IMR-90 (cell line): Measurements from ENCODE around the gene FAM53B. TPM values are rescaled to one million over a fixed set of nuclear protein-coding genes. Genes with fewer than 3 reads are reported as not detected.

Experiments used
- ATAC-seq: fragments of 200-7000 bp; cut with Tn5 transposase; 2 replicates; pipeline ENCODE4 v1.9.1; 2020; ENCODE audit warnings: low read depth, mild to moderate bottlenecking, moderate library complexity
- BruUV-seq: library from RNA; stranded (reverse); fragments of 400-500 nt; replicated peaks from 2 replicates; lab custom pipeline; 2021; lab: Mats Ljungman, UMichigan
- CTCF ChIA-PET: fragments of 300-600 bp; formaldehyde crosslinking; extraction: SDS; loops from one replicate; lab custom pipeline; 2021; ENCODE audit warnings: antibody characterized with exemption; lab: Yijun Ruan, JAX
- POLR2A ChIA-PET: fragments of 300-600 bp; sonication (Branson Sonifier 250); formaldehyde crosslinking; loops from one replicate; lab custom pipeline; 2022; ENCODE audit warnings: antibody characterized with exemption; ENCODE audit not compliant: unreplicated experiment; lab: Charles Lee
- DNase-seq: peaks from one replicate; pipeline ENCODE4 v3.0.0; 2013
- H2AFZ ChIP-seq: replicated peaks from 2 replicates; pipeline ENCODE3; 2013; ENCODE audit warnings: low read length, mild to moderate bottlenecking; ENCODE audit not compliant: poor library complexity
- H2AK5ac ChIP-seq: 2 replicates; pipeline ENCODE4 v1.6.1; 2013; ENCODE audit warnings: low read depth, low read length, inconsistent platforms
- H2AK9ac ChIP-seq: replicated peaks from 2 replicates; pipeline ENCODE3; 2013; ENCODE audit warnings: mild to moderate bottlenecking, low read depth, low read length, moderate library complexity; ENCODE audit not compliant: poor library complexity
- H2BK120ac ChIP-seq: 2 replicates; pipeline ENCODE4 v1.6.1; 2013; ENCODE audit warnings: low read depth, low read length, inconsistent platforms
- H2BK15ac ChIP-seq: 3 replicates; pipeline ENCODE4 v1.6.1; 2013; ENCODE audit warnings: low read depth, low read length, inconsistent platforms
- H2BK20ac ChIP-seq: 2 replicates; pipeline ENCODE4 v1.6.1; 2013; ENCODE audit warnings: low read depth, mild to moderate bottlenecking, inconsistent platforms, low read length, moderate library complexity
- H2BK5ac ChIP-seq: 2 replicates; pipeline ENCODE4 v1.6.1; 2013; ENCODE audit warnings: mild to moderate bottlenecking, low read depth, low read length, inconsistent platforms; ENCODE audit not compliant: poor library complexity, severe bottlenecking
- H3K14ac ChIP-seq: replicated peaks from 2 replicates; pipeline ENCODE4 v1.6.1; 2013; ENCODE audit warnings: low read depth, low read length, inconsistent platforms
- H3K18ac ChIP-seq: 2 replicates; pipeline ENCODE4 v1.6.1; 2013; ENCODE audit warnings: low read depth, low read length, control low read depth
- H3K23ac ChIP-seq: 2 replicates; pipeline ENCODE4 v1.6.1; 2013; ENCODE audit warnings: low read depth, low read length, inconsistent platforms
- H3K27ac ChIP-seq: 2 replicates; pipeline ENCODE4 v1.5.1; 2013; ENCODE audit warnings: mild to moderate bottlenecking, control low read depth, low read length; ENCODE audit not compliant: insufficient read depth
- H3K27me3 ChIP-seq: 2 replicates; pipeline ENCODE4 v1.6.1; 2013; ENCODE audit warnings: low read length; ENCODE audit not compliant: control insufficient read depth, insufficient read depth
- H3K36me3 ChIP-seq: 2 replicates; pipeline ENCODE4 v1.6.1; 2013; ENCODE audit warnings: low read length, mixed read lengths; ENCODE audit not compliant: control insufficient read depth, insufficient read depth
- H3K4ac ChIP-seq: 2 replicates; pipeline ENCODE4 v1.6.1; 2013; ENCODE audit warnings: low read depth, low read length, inconsistent platforms
- H3K4me1 ChIP-seq: 2 replicates; pipeline ENCODE4 v1.6.1; 2013; ENCODE audit warnings: low read length, mixed read lengths; ENCODE audit not compliant: control insufficient read depth, insufficient read depth
- H3K4me2 ChIP-seq: 2 replicates; pipeline ENCODE4 v1.6.1; 2013; ENCODE audit warnings: low read depth, mild to moderate bottlenecking, control low read depth, low read length, moderate library complexity
- H3K4me3 ChIP-seq: 2 replicates; pipeline ENCODE4 v1.5.1; 2013; ENCODE audit warnings: low read depth, mild to moderate bottlenecking, control low read depth, low read length, moderate library complexity; ENCODE audit not compliant: insufficient read depth
- H3K56ac ChIP-seq: 2 replicates; pipeline ENCODE4 v1.6.1; 2013; ENCODE audit warnings: low read length, inconsistent platforms; ENCODE audit not compliant: insufficient read depth; ENCODE audit errors: extremely low read depth
- H3K79me1 ChIP-seq, 2 experiments: 2 replicates each; pipeline ENCODE4 v1.6.1; 2013; ENCODE audit warnings: low read length in 2 of 2, inconsistent platforms in 1 of 2, low read depth in 1 of 2
- H3K9ac ChIP-seq: 2 replicates; pipeline ENCODE4 v1.6.1; 2013; ENCODE audit warnings: low read depth, low read length, control low read depth
- H3K9me1 ChIP-seq: 2 replicates; pipeline ENCODE4 v1.6.1; 2013; ENCODE audit warnings: low read length, inconsistent platforms; ENCODE audit not compliant: insufficient read depth
- H3K9me3 ChIP-seq: 2 replicates; pipeline ENCODE4 v1.6.1; 2013; ENCODE audit warnings: low read length; ENCODE audit not compliant: control insufficient read depth, insufficient read depth
- H4K20me1 ChIP-seq: 2 replicates; pipeline ENCODE4 v1.6.1; 2013; ENCODE audit warnings: low read length, inconsistent platforms; ENCODE audit not compliant: insufficient read depth
- H4K5ac ChIP-seq: 2 replicates; pipeline ENCODE4 v1.6.1; 2013; ENCODE audit warnings: mild to moderate bottlenecking, low read depth, low read length, control low read depth
- H4K8ac ChIP-seq, 2 experiments: 2 replicates each; pipeline ENCODE4 v1.6.1; 2013; ENCODE audit warnings: low read depth in 2 of 2, low read length in 2 of 2, control low read depth in 1 of 2, inconsistent platforms in 1 of 2
- H4K91ac ChIP-seq: 2 replicates; pipeline ENCODE4 v1.6.1; 2013; ENCODE audit warnings: low read depth, low read length, inconsistent platforms; ENCODE audit not compliant: insufficient read depth
- BHLHE40 ChIP-seq: fragments of 150-350 bp; IDR thresholded peaks from 2 replicates; pipeline ENCODE4 v1.6.1; 2016; ENCODE audit warnings: mild to moderate bottlenecking, low read depth, low read length
- FOS ChIP-seq: fragments of 150-350 bp; IDR thresholded peaks from 2 replicates; pipeline ENCODE4 v1.6.1; 2016; ENCODE audit warnings: low read depth, low read length
- NFE2L2 ChIP-seq: fragments of 150-350 bp; IDR thresholded peaks from 2 replicates; pipeline ENCODE4 v1.6.1; 2016; ENCODE audit warnings: low read depth, mild to moderate bottlenecking, low read length
- POLR2A ChIP-seq: IDR thresholded peaks from 2 replicates; pipeline ENCODE4 v1.6.1; 2012; ENCODE audit warnings: mild to moderate bottlenecking, low read depth, low read length
- RAD21 ChIP-seq: IDR thresholded peaks from 2 replicates; pipeline ENCODE4 v1.6.1; 2012; ENCODE audit warnings: low read length, improper control_type of control experiment
- WGBS, 2 experiments: methylation state at CpG; one replicate each; pipeline versions ENCODE4 v1.1.5 to v1.1.7; 2013; ENCODE audit warnings: missing lambda C conversion rate in 2 of 2; ENCODE audit not compliant: insufficient read length in 1 of 2; ENCODE audit errors: extremely low coverage in 2 of 2; 5-methylcytosine and 5-hydroxymethylcytosine counted together
- dilution Hi-C: fragments of 300-500 bp; cut with HindIII; formaldehyde crosslinking; loops from one replicate; pipeline ENCODE4 v1.14.3; 2018; ENCODE audit warnings: low sequenced_read_pairs; ENCODE audit not compliant: unreplicated experiment
- in situ Hi-C: fragments of 300-500 bp; cut with MboI; formaldehyde crosslinking; loops from 3 replicates; pipeline ENCODE4 v1.14.3; 2019; ENCODE audit warnings: low sequenced_read_pairs, inconsistent platforms, mixed read lengths
- intact Hi-C: fragments of 100-400 bp; cut with micrococcal nuclease; formaldehyde crosslinking; loops from 2 replicates; pipeline ENCODE4 v1.10.0; 2022
- polyA plus RNA-seq, 3 experiments: library from polyadenylated mRNA; depleted of rRNA; stranded (reverse); fragments of >200 nt; gene quantifications; 2 replicates each; pipeline ENCODE4 v1.2.3, GENCODE V29; 2012; ENCODE audit warnings: low replicate concordance in 1 of 3
- total RNA-seq: library from RNA; depleted of rRNA; stranded (reverse); fragments of >200 nt; gene quantifications from 2 replicates; pipeline ENCODE4 v1.2.3, GENCODE V29; 2012
- TF ChIP-seq, protein P1 (sequence below): fragments of 150-350 bp; IDR thresholded peaks from 2 replicates; pipeline ENCODE4 v1.6.1; 2017; ENCODE audit warnings: mild to moderate bottlenecking, antibody characterized with exemption, low read length, low read depth
- TF ChIP-seq, protein P2 (sequence below): conservative IDR thresholded peaks from 2 replicates; pipeline ENCODE4 v1.5.1; 2012; ENCODE audit warnings: mild to moderate bottlenecking, low read depth, low read length, improper control_type of control experiment

The FAM53B gene
- total and polyA plus RNA-seq, 2 of the 4 experiments (the other 2 are of a cell fraction), result 3.8 to 5.7 TPM

GRCh38 chr10:124594240-124594639 is 149.9 kb downstream of the FAM53B start:
- ChIA-PET POLR2A (no interaction called here), CTCF (interaction anchor here (0.6 kb wide), 2 partner anchors 108 to 138 kb away, joined by 3 read pairs; no protein-coding TSS in a partner anchor)
- no peak overlapping the region for H4K8ac ChIP-seq
- intact Hi-C loops, result no loop called here
- no peak overlapping the region for H2BK20ac ChIP-seq
- H4K5ac ChIP-seq, result no peak overlapping the region
- no peak overlapping the region for H3K56ac ChIP-seq
- no TSS peak for BruUV-seq
- no CpG with 5 or more reads among the region's 6 CpGs for WGBS, 2 experiments
- H2BK5ac ChIP-seq, result no peak overlapping the region
- no peaks in the 10 kb centered on the region for H3K4me1 ChIP-seq
- H2AK9ac ChIP-seq, result no peak overlapping the region
- H3K27me3 ChIP-seq, result peaks cover 7% of the 10 kb centered on the region; the same call in 1 of the 2 replicates
- in situ Hi-C loops, result no loop called here
- H3K4me3 ChIP-seq, result no peak overlapping the region
- no peaks in the 10 kb centered on the region for H3K36me3 ChIP-seq
- dilution Hi-C loops, result no loop called here
- TF ChIP-seq RAD21 (no peak), BHLHE40 (peak; percentile 66; the same call in 1 of the 2 replicates), NFE2L2 (no peak), FOS (no peak), POLR2A (no peak)
- TF ChIP-seq, protein P1, sequence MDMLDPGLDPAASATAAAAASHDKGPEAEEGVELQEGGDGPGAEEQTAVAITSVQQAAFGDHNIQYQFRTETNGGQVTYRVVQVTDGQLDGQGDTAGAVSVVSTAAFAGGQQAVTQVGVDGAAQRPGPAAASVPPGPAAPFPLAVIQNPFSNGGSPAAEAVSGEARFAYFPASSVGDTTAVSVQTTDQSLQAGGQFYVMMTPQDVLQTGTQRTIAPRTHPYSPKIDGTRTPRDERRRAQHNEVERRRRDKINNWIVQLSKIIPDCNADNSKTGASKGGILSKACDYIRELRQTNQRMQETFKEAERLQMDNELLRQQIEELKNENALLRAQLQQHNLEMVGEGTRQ, result no peak
- TF ChIP-seq, protein P2, sequence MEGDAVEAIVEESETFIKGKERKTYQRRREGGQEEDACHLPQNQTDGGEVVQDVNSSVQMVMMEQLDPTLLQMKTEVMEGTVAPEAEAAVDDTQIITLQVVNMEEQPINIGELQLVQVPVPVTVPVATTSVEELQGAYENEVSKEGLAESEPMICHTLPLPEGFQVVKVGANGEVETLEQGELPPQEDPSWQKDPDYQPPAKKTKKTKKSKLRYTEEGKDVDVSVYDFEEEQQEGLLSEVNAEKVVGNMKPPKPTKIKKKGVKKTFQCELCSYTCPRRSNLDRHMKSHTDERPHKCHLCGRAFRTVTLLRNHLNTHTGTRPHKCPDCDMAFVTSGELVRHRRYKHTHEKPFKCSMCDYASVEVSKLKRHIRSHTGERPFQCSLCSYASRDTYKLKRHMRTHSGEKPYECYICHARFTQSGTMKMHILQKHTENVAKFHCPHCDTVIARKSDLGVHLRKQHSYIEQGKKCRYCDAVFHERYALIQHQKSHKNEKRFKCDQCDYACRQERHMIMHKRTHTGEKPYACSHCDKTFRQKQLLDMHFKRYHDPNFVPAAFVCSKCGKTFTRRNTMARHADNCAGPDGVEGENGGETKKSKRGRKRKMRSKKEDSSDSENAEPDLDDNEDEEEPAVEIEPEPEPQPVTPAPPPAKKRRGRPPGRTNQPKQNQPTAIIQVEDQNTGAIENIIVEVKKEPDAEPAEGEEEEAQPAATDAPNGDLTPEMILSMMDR, result no peak
- H3K4ac ChIP-seq, result no peak overlapping the region
- no peak overlapping the region for H3K9ac ChIP-seq
- no peak overlapping the region for H3K18ac ChIP-seq
- no peak overlapping the region for H2BK120ac ChIP-seq
- no peaks in the 10 kb centered on the region for H3K79me1 ChIP-seq
- peaks cover 12% of the 10 kb centered on the region for H3K9me3 ChIP-seq
- no peak overlapping the region for H3K23ac ChIP-seq
- H3K14ac ChIP-seq, result no peak overlapping the region
- no peak for ATAC-seq
- no peak overlapping the region for H4K91ac ChIP-seq
- H2AK5ac ChIP-seq, result no peak overlapping the region
- H3K27ac ChIP-seq, result no peak overlapping the region
- no peaks in the 10 kb centered on the region for H3K9me1 ChIP-seq
- no peaks in the 10 kb centered on the region for H4K20me1 ChIP-seq
- no peak overlapping the region for H2AFZ ChIP-seq
- no peak for DNase-seq
- H3K4me2 ChIP-seq, result no peak overlapping the region
- no peak overlapping the region for H2BK15ac ChIP-seq
